Aorta (tissue), 5 donors: ENCODE results near the gene NLRP8. TPM values are rescaled to one million over a fixed set of nuclear protein-coding genes. Genes with fewer than 3 reads are reported as not detected.
"Not testable (repeated sequence)": the region's sequence is repeated elsewhere in the genome, so short reads cannot be mapped to it uniquely, and the experiment has no call there.

Source experiments
- ATAC-seq: fragments of 200-7000 bp; cut with Tn5 transposase; one replicate; pipeline ENCODE4 v1.9.1; 2022; ENCODE audit warnings: moderate library complexity; ENCODE audit not compliant: low FRiP score
- DNase-seq, 2 donors: peaks; one replicate each; pipeline ENCODE4 v3.0.0-alpha.2; 2020
- H3K27ac ChIP-seq, 2 donors: one replicate each; pipeline ENCODE4 v1.5.1; 2013; ENCODE audit warnings: low read length in 2 of 2, mild to moderate bottlenecking in 2 of 2, moderate library complexity in 2 of 2, control low read depth in 1 of 2, inconsistent platforms in 1 of 2, low read depth in 1 of 2
- H3K27me3 ChIP-seq, 2 donors: one replicate each; pipeline ENCODE4 v1.6.1; 2013; ENCODE audit warnings: control low read depth in 1 of 2, low read length in 1 of 2, mild to moderate bottlenecking in 1 of 2, moderate library complexity in 1 of 2; ENCODE audit not compliant: insufficient read depth in 2 of 2, control insufficient read depth in 1 of 2
- H3K36me3 ChIP-seq, 2 donors: one replicate each; pipeline ENCODE4 v1.6.1; 2013; ENCODE audit warnings: control low read depth in 1 of 2, low read length in 1 of 2, mild to moderate bottlenecking in 1 of 2; ENCODE audit not compliant: insufficient read depth in 2 of 2, control insufficient read depth in 1 of 2
- H3K4me1 ChIP-seq, 2 donors: one replicate each; pipeline ENCODE4 v1.6.1; 2013; ENCODE audit warnings: low read length in 2 of 2, control low read depth in 1 of 2, mild to moderate bottlenecking in 1 of 2, moderate library complexity in 1 of 2; ENCODE audit not compliant: insufficient read depth in 2 of 2, control insufficient read depth in 1 of 2
- H3K4me3 ChIP-seq, 2 donors: one replicate each; pipeline ENCODE4 v1.5.1; 2013; ENCODE audit warnings: low read length in 2 of 2, control low read depth in 1 of 2, mild to moderate bottlenecking in 1 of 2
- H3K9me3 ChIP-seq: one replicate; pipeline ENCODE4 v1.6.1; 2013; ENCODE audit warnings: mild to moderate bottlenecking, low read length; ENCODE audit not compliant: control insufficient read depth
- WGBS, 2 donors: extraction: QIAGEN DNeasy Blood & Tissue Kit; methylation state at CpG; one replicate each; pipeline ENCODE4 v1.1.7; 2013; 5-methylcytosine and 5-hydroxymethylcytosine counted together
- intact Hi-C, 2 donors: fragments of 100-400 bp; cut with DNase I; formaldehyde crosslinking; loops; one replicate each; pipeline versions ENCODE4 v1.14.2 to v1.15.0; 2022
- polyA plus RNA-seq, 2 donors: library from polyadenylated mRNA; stranded (reverse); fragments of 200-250 nt; gene quantifications; one replicate each; pipeline ENCODE4 v1.2.3, GENCODE V29; 2013
- total RNA-seq, 2 donors: library from RNA; stranded (reverse); fragmentation: NEBNext Ultra II Directional; extraction: Animal tissue kit (Norgen Biotek cat#: 25700); gene quantifications; one replicate each; pipeline ENCODE4 v1.2.1, GENCODE V29; 2021
- donor health status: healthy with polysubstance abuse.
- donor health status: Bipolar disorder and iron deficiency.
- donor health status: DM: no; HTN: no; CAD: no.
- donor health status: DM: no; HTN: no; CAD: no.
- donor health status: DM: yes; HTN: yes; CAD: no.

The NLRP8 gene
- total and polyA plus RNA-seq, 4 donors: not detected

- ATAC-seq (no peak), DNase-seq (no peak)
- Histone ChIP-seq H3K27ac (no peak overlapping the region), H3K9me3 (peaks cover 2% of the 10 kb centered on the region), H3K36me3 (no peaks in the 10 kb centered on the region), H3K4me1 (no peaks in the 10 kb centered on the region), H3K27me3 (no peaks in the 10 kb centered on the region), H3K4me3 (no peak overlapping the region)
- intact Hi-C loops: no loop called here
- WGBS, 2 donors: 75 to 77% methylated on average over 5 of the region's 5 CpGs
Measured at GRCh38 chr19:55990831-55991230, 43.2 kb downstream of the NLRP8 start.

GRCh38 chr19:55993492-55993891 lies 45.9 kb downstream of the NLRP8 start:
- Histone ChIP-seq H3K4me1 (no peaks in the 10 kb centered on the region), H3K4me3 (no peak overlapping the region), H3K36me3 (no peaks in the 10 kb centered on the region), H3K9me3 (no peaks in the 10 kb centered on the region), H3K27me3 (no peaks in the 10 kb centered on the region), H3K27ac (no peak overlapping the region)
- 36 to 47% methylated on average over 1 of the region's 1 CpG for WGBS, 2 donors
- no peak for DNase-seq
- intact Hi-C loops: no loop called here
- no peak for ATAC-seq

GRCh38 chr19:56014765-56015164 lies 67.1 kb downstream of the NLRP8 start:
- H3K27me3 ChIP-seq: no peaks in the 10 kb centered on the region
- intact Hi-C loops: no loop called here
- no peaks in the 10 kb centered on the region for H3K36me3 ChIP-seq
- ATAC-seq: no peak
- H3K27ac ChIP-seq: no peak overlapping the region
- 45 to 59% methylated on average over 1 of the region's 1 CpG for WGBS, 2 donors
- no peaks in the 10 kb centered on the region for H3K9me3 ChIP-seq
- H3K4me3 ChIP-seq: no peak overlapping the region
- no peaks in the 10 kb centered on the region for H3K4me1 ChIP-seq
- no peak for DNase-seq

- no peaks in the 10 kb centered on the region for H3K36me3 ChIP-seq
- no peak overlapping the region for H3K27ac ChIP-seq
- intact Hi-C loops: no loop called here
- H3K4me1 ChIP-seq: no peaks in the 10 kb centered on the region
- no peaks in the 10 kb centered on the region for H3K27me3 ChIP-seq
- no peaks in the 10 kb centered on the region for H3K9me3 ChIP-seq
- ATAC-seq (no peak), DNase-seq (no peak)
- 27 to 32% methylated on average over 5 of the region's 5 CpGs for WGBS, 2 donors
- no peak overlapping the region for H3K4me3 ChIP-seq
Measured at GRCh38 chr19:56015756-56016155, 68.1 kb downstream of the NLRP8 start.

GRCh38 chr19:56019325-56019724 lies 71.7 kb downstream of the NLRP8 start:
- intact Hi-C loops, H3K36me3 ChIP-seq, ATAC-seq, H3K4me3 ChIP-seq, DNase-seq, H3K27me3 ChIP-seq, H3K27ac ChIP-seq, H3K9me3 ChIP-seq, H3K4me1 ChIP-seq: not testable (repeated sequence)
- 62 to 100% methylated on average over 1 to 2 of the region's 2 CpGs for WGBS, 2 donors

DNA sequence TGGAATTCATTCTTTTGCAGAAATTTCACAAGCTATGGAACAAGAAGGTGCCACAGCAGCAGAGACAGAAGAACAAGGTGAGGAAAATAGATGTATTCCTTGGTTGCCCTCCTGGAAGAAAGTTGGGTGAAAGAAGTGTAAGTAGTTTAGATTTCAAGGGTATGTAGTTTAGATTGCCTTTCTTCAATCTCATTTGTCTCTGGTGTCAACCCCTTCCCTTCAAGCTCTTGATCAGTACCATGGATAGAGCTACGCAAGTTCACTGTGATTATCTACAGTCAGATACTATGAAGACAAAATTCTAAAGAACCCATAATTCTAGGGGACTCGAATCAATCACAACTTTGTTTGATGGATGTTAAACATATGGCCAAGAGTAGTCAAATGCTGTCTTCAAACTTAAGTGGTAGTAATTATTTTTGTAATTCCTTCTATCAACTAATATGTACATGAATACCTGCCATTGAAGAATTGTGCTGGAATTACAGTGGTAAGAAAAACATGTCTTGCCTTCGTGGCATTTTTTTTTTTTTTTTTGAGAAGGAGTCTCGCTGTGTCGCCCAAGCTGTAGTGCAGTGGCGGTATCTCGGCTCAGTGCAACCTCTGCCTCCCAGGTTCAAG lies 72.8 kb downstream of the NLRP8 start:
- ATAC-seq, H3K4me3 ChIP-seq, intact Hi-C loops, H3K4me1 ChIP-seq, H3K27me3 ChIP-seq, H3K9me3 ChIP-seq, H3K36me3 ChIP-seq, DNase-seq, H3K27ac ChIP-seq: not testable (repeated sequence)
- WGBS, 2 donors: 62 to 65% methylated on average over 6 of the region's 7 CpGs

DNA sequence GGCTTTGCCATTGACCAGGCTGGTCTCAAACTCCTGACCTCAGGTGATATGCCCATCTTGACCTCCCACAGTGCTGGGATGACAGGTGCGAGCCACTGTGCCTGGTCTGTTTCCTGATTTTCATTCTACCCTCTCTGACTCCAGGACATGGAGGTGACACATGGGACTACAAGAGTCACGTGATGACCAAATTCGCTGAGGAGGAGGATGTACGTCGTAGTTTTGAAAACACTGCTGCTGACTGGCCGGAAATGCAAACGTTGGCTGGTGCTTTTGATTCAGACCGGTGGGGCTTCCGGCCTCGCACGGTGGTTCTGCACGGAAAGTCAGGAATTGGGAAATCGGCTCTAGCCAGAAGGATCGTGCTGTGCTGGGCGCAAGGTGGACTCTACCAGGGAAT lies 79.1 kb downstream of the NLRP8 start:
- intact Hi-C loops: no loop called here
- WGBS, 2 donors: 90 to 91% methylated on average over 15 of the region's 15 CpGs
- no peaks in the 10 kb centered on the region for H3K36me3 ChIP-seq
- ATAC-seq: no peak
- no peak for DNase-seq
- H3K9me3 ChIP-seq: no peaks in the 10 kb centered on the region
- H3K4me1 ChIP-seq: no peaks in the 10 kb centered on the region
- no peaks in the 10 kb centered on the region for H3K27me3 ChIP-seq
- no peak overlapping the region for H3K27ac ChIP-seq
- H3K4me3 ChIP-seq: no peak overlapping the region

Other genes with a start within 250 kb of the NLRP8 start
- not detected for gene NLRP9, start 209.4 kb upstream of the NLRP8 start, total RNA-seq
- not detected for gene NLRP9, start 209.4 kb upstream of the NLRP8 start, polyA plus RNA-seq
- gene RFPL4A, start 188.7 kb upstream of the NLRP8 start, total RNA-seq: not detected
- not detected for gene RFPL4A, start 188.7 kb upstream of the NLRP8 start, polyA plus RNA-seq
- gene RFPL4AL1, start 178.7 kb upstream of the NLRP8 start, total RNA-seq: not detected
- not detected for gene RFPL4AL1, start 178.7 kb upstream of the NLRP8 start, polyA plus RNA-seq
- not detected for gene NLRP11, start 115.8 kb upstream of the NLRP8 start, total RNA-seq
- not detected for gene NLRP11, start 115.8 kb upstream of the NLRP8 start, polyA plus RNA-seq
- not detected for gene NLRP4, start 111.3 kb upstream of the NLRP8 start, total RNA-seq
- gene NLRP4, start 111.3 kb upstream of the NLRP8 start, polyA plus RNA-seq: not detected
- gene NLRP13, start 15.5 kb upstream of the NLRP8 start, total RNA-seq: not detected
- not detected for gene NLRP13, start 15.5 kb upstream of the NLRP8 start, polyA plus RNA-seq
- not detected for gene NLRP5, start 38.9 kb downstream of the NLRP8 start, total RNA-seq
- gene NLRP5, start 38.9 kb downstream of the NLRP8 start, polyA plus RNA-seq: not detected
- gene ZNF787, start 173.5 kb downstream of the NLRP8 start, total RNA-seq: 10 to 100 TPM; 23.9 to 25.5 TPM
- 10 to 100 TPM in 1 of 2 donors, 1 to 10 TPM in 1; 6.6 to 12.1 TPM for gene ZNF787, start 173.5 kb downstream of the NLRP8 start, polyA plus RNA-seq
- 10 to 100 TPM; 23.0 to 26.1 TPM for gene ZNF444, start 193.5 kb downstream of the NLRP8 start, total RNA-seq
- gene ZNF444, start 193.5 kb downstream of the NLRP8 start, polyA plus RNA-seq: 10 to 100 TPM; 10.3 to 48.3 TPM
- not detected for gene GALP, start 228.2 kb downstream of the NLRP8 start, total RNA-seq
- gene GALP, start 228.2 kb downstream of the NLRP8 start, polyA plus RNA-seq: not detected
- gene ZSCAN5B, start 250.0 kb downstream of the NLRP8 start, total RNA-seq: not detected
- gene ZSCAN5B, start 250.0 kb downstream of the NLRP8 start, polyA plus RNA-seq: not detected